HEK293 (cell line): Measurements from ENCODE around the gene DAAM2.

Experiments used
- CTCF ChIA-PET: fragments of 350-600 bp; formaldehyde crosslinking; extraction: SDS; loops from one replicate; lab custom pipeline; 2021; ENCODE audit warnings: antibody characterized with exemption; lab: Yijun Ruan, JAX
- POLR2A ChIA-PET: fragments of 300-600 bp; formaldehyde crosslinking; extraction: SDS; loops from one replicate; lab custom pipeline; 2020; ENCODE audit warnings: antibody characterized with exemption, inconsistent platforms; lab: Yijun Ruan, JAX
- H3K27ac ChIP-seq: fragments of 200-500 bp; sonication (Bioruptor generic); 2 replicates; pipeline ENCODE4 v1.5.1; 2014; ENCODE audit warnings: low read depth, low read length, control low read depth, inconsistent platforms; ENCODE audit errors: extremely low read depth
- H3K36me3 ChIP-seq, 2 experiments: fragments of 200-500 bp in 1 of 2; sonication (Bioruptor generic) in 1 of 2; 1 replicate in 1 of 2; 2 replicates in 1 of 2; pipeline ENCODE4 v1.5.1; 2014 to 2017; ENCODE audit warnings: inconsistent platforms in 2 of 2, low read length in 2 of 2; ENCODE audit not compliant: control insufficient read depth in 2 of 2, insufficient read depth in 1 of 2
- H3K4me1 ChIP-seq: fragments of 200-500 bp; sonication (Bioruptor generic); 2 replicates; pipeline ENCODE4 v1.5.1; 2014; ENCODE audit warnings: mild to moderate bottlenecking, low read length, inconsistent platforms; ENCODE audit not compliant: control insufficient read depth, insufficient read depth
- H3K4me3 ChIP-seq: 2 replicates; pipeline ENCODE4 v1.5.1; 2011; ENCODE audit warnings: low read depth, mild to moderate bottlenecking, control low read depth, low read length, moderate library complexity
- H3K9me3 ChIP-seq: fragments of 200-500 bp; sonication (Bioruptor generic); 2 replicates; pipeline ENCODE4 v1.5.1; 2014; ENCODE audit warnings: low read depth, low read length, inconsistent platforms; ENCODE audit not compliant: control insufficient read depth, insufficient read depth
- CTCF ChIP-seq: fragments of 450-650 bp; formaldehyde crosslinking; IDR thresholded peaks from 2 replicates; pipeline ENCODE4 v1.5.1; 2016; ENCODE audit warnings: missing biosample characterization, missing genetic modification characterization
- IKZF3 ChIP-seq: fragments of 450-650 bp; IDR thresholded peaks from 2 replicates; pipeline ENCODE4 v1.5.0; 2018; ENCODE audit warnings: missing biosample characterization, mild to moderate bottlenecking, missing genetic modification characterization, moderate library complexity
- KLF17 ChIP-seq: fragments of 450-650 bp; formaldehyde crosslinking; IDR thresholded peaks from 2 replicates; pipeline ENCODE4 v1.5.1; 2016; ENCODE audit warnings: missing biosample characterization, missing genetic modification characterization
- KLF7 ChIP-seq: fragments of 450-650 bp; formaldehyde crosslinking; IDR thresholded peaks from 2 replicates; pipeline ENCODE4 v1.5.1; 2016; ENCODE audit warnings: missing biosample characterization, missing genetic modification characterization, borderline replicate concordance
- SALL2 ChIP-seq: fragments of 450-650 bp; formaldehyde crosslinking; IDR thresholded peaks from 2 replicates; pipeline ENCODE4 v1.5.0; 2017; ENCODE audit warnings: missing biosample characterization, mild to moderate bottlenecking, missing genetic modification characterization, borderline replicate concordance
- SCRT2 ChIP-seq: fragments of 450-650 bp; formaldehyde crosslinking; IDR thresholded peaks from 2 replicates; pipeline ENCODE4 v1.5.1; 2016; ENCODE audit warnings: missing biosample characterization, missing genetic modification characterization
- WT1 ChIP-seq: fragments of 450-650 bp; formaldehyde crosslinking; IDR thresholded peaks from 2 replicates; pipeline ENCODE4 v1.5.1; 2016; ENCODE audit warnings: missing biosample characterization, missing genetic modification characterization
- ZBTB11 ChIP-seq: fragments of 450-650 bp; formaldehyde crosslinking; conservative IDR thresholded peaks from 2 replicates; pipeline ENCODE4 v1.5.1; 2016; ENCODE audit warnings: low read depth, missing biosample characterization, missing genetic modification characterization
- ZNF10 ChIP-seq: fragments of 450-650 bp; formaldehyde crosslinking; IDR thresholded peaks from 2 replicates; pipeline ENCODE4 v1.5.1; 2017; ENCODE audit warnings: missing biosample characterization, missing genetic modification characterization
- ZNF132 ChIP-seq: fragments of 450-650 bp; formaldehyde crosslinking; IDR thresholded peaks from 2 replicates; pipeline ENCODE4 v1.5.1; 2017; ENCODE audit warnings: missing biosample characterization, missing genetic modification characterization, borderline replicate concordance
- ZNF16 ChIP-seq: fragments of 450-650 bp; formaldehyde crosslinking; IDR thresholded peaks from 2 replicates; pipeline ENCODE4 v1.5.1; 2016; ENCODE audit warnings: low read depth, missing biosample characterization, missing genetic modification characterization
- ZNF292 ChIP-seq: fragments of 450-650 bp; formaldehyde crosslinking; IDR thresholded peaks from 2 replicates; pipeline ENCODE4 v1.5.1; 2016; ENCODE audit warnings: low read depth, missing biosample characterization, missing genetic modification characterization, borderline replicate concordance
- ZNF311 ChIP-seq: fragments of 450-650 bp; formaldehyde crosslinking; IDR thresholded peaks from 2 replicates; pipeline ENCODE4 v1.5.1; 2017; ENCODE audit warnings: missing biosample characterization, missing genetic modification characterization, borderline replicate concordance
- ZNF488 ChIP-seq: fragments of 450-650 bp; formaldehyde crosslinking; IDR thresholded peaks from 2 replicates; pipeline ENCODE4 v1.5.1; 2016; ENCODE audit warnings: missing biosample characterization, missing genetic modification characterization
- ZNF555 ChIP-seq: fragments of 450-650 bp; formaldehyde crosslinking; conservative IDR thresholded peaks from 2 replicates; pipeline ENCODE4 v1.5.1; 2017; ENCODE audit warnings: missing biosample characterization, mild to moderate bottlenecking, missing genetic modification characterization, inconsistent platforms
- ZNF624 ChIP-seq: fragments of 450-650 bp; formaldehyde crosslinking; IDR thresholded peaks from 2 replicates; pipeline ENCODE4 v1.5.1; 2017; ENCODE audit warnings: missing biosample characterization, missing genetic modification characterization
- ZNF654 ChIP-seq: fragments of 450-650 bp; formaldehyde crosslinking; IDR thresholded peaks from 2 replicates; pipeline ENCODE4 v1.5.1; 2016; ENCODE audit warnings: low read depth, missing biosample characterization, missing genetic modification characterization
- ZNF677 ChIP-seq: fragments of 450-650 bp; IDR thresholded peaks from 2 replicates; pipeline ENCODE4 v1.5.0; 2018; ENCODE audit warnings: missing biosample characterization, mild to moderate bottlenecking, missing genetic modification characterization, moderate library complexity
- ZNF747 ChIP-seq: fragments of 450-650 bp; formaldehyde crosslinking; IDR thresholded peaks from 2 replicates; pipeline ENCODE4 v1.5.1; 2016; ENCODE audit warnings: missing biosample characterization, missing genetic modification characterization
- ZNF776 ChIP-seq: fragments of 450-650 bp; formaldehyde crosslinking; IDR thresholded peaks from 2 replicates; pipeline ENCODE4 v1.5.0; 2017; ENCODE audit warnings: missing biosample characterization, missing genetic modification characterization, borderline replicate concordance

The DAAM2 gene

GRCh38 chr6:39859025-39859424 lies 66.8 kb downstream of the DAAM2 start (continued):
- TF ChIP-seq ZNF488 (tag by site-specific recombination) (no peak), ZNF776 (tag by site-specific recombination) (no peak), SCRT2 (tag by site-specific recombination) (no peak), ZNF292 (tag by site-specific recombination) (no peak)

GRCh38 chr6:39861663-39862062 lies 69.5 kb downstream of the DAAM2 start:
- CTCF ChIA-PET: interaction anchor here (0.7 to 0.9 kb wide), 3 partner anchors 10 to 203 kb away, joined by 3 to 4 read pairs (median 4); no protein-coding TSS in a partner anchor
- H3K9me3 ChIP-seq: no peaks in the 10 kb centered on the region
- H3K27ac ChIP-seq: no peak overlapping the region
- H3K4me3 ChIP-seq: no peak overlapping the region
- H3K4me1 ChIP-seq: no peaks in the 10 kb centered on the region
- POLR2A ChIA-PET: no interaction called here
- TF ChIP-seq ZNF311 (tag by site-specific recombination) (no peak), KLF17 (tag by site-specific recombination) (no peak), SALL2 (tag by site-specific recombination) (no peak), ZNF747 (no peak), ZNF555 (tag by site-specific recombination) (no peak), ZNF677 (tag by site-specific recombination) (no peak), WT1 (tag by site-specific recombination) (no peak), ZNF16 (tag by site-specific recombination) (no peak)
- H3K36me3 ChIP-seq: peaks cover 0 to 19% of the 10 kb centered on the region in 2 experiments; a peak in 2 of 3 replicates

GRCh38 chr6:39865011-39865888 lies 73.1 kb downstream of the DAAM2 start:
- no peaks in the 10 kb centered on the region for H3K4me1 ChIP-seq
- POLR2A ChIA-PET: no interaction called here
- H3K9me3 ChIP-seq: no peaks in the 10 kb centered on the region
- no peak overlapping the region for H3K27ac ChIP-seq
- TF ChIP-seq ZNF132: no peak
- no peak for TF ChIP-seq ZBTB11 (tag by site-specific recombination)
- TF ChIP-seq IKZF3: peak; percentile 49; the same call in 1 of the 2 replicates
- no peak for TF ChIP-seq KLF7
- TF ChIP-seq ZNF654 (tag by site-specific recombination): peak; percentile 56
- TF ChIP-seq ZNF776 (tag by site-specific recombination): no peak
- no peak for TF ChIP-seq ZNF10
- no peak for TF ChIP-seq ZNF624 (tag by site-specific recombination)
- TF ChIP-seq CTCF (tag by site-specific recombination): peak; percentile 48
- CTCF ChIA-PET: interaction anchor here (0.6 to 5.5 kb wide), 61 partner anchors 9 to 1759 kb away, joined by 3 to 61 read pairs (median 4); no protein-coding TSS in a partner anchor
- H3K36me3 ChIP-seq: peaks cover 0 to 23% of the 10 kb centered on the region in 2 experiments; a peak in 2 of 3 replicates
- no peak overlapping the region for H3K4me3 ChIP-seq
